Activated CD4-positive, CD25-positive, alpha-beta regulatory T cell treated with anti-CD3 and anti-CD28 coated beads, Interleukin-2, amount 50 U/mL, for 24 hours (primary cell): ENCODE data around the gene MAP3K4.

ENCODE experiments used
- ATAC-seq, 2 donors: fragments of 150-1000 bp; cut with Tn5 transposase; one replicate each; pipeline ENCODE4 v1.10.0; 2021; ENCODE audit warnings: mild to moderate bottlenecking in 1 of 2, moderate library complexity in 1 of 2

MAP3K4 gene

DNA sequence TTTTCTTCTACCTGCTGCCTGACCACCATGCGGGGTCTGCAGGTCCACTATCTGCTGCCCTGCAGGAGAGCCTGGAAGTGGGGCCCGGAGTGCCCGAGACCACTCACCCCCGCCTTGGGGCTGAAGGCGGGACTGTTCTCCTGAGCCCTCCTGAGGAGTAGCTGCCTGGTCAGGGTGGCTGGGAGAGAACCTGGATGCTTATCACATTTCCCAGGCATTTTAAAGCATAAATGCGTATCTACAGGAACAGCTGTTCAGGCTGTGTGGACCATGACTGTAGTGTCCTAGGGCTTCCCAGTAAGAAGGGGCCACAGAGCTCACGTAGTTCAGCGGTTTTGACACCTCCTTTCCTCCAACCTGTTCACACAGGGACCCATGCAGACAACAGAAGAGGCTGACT lies 159.0 kb downstream of the MAP3K4 start:
- no peak for ATAC-seq

- no peak for ATAC-seq
Measured at GRCh38 chr6:161151059-161151645, 159.6 kb downstream of the MAP3K4 start.

GRCh38 chr6:161151660-161152526 lies 160.3 kb downstream of the MAP3K4 start:
- no peak for ATAC-seq

- ATAC-seq, result no peak
Measured at GRCh38 chr6:161152527-161152862, 160.9 kb downstream of the MAP3K4 start.

GRCh38 chr6:161152907-161153662 lies 161.5 kb downstream of the MAP3K4 start:
- no peak for ATAC-seq

DNA sequence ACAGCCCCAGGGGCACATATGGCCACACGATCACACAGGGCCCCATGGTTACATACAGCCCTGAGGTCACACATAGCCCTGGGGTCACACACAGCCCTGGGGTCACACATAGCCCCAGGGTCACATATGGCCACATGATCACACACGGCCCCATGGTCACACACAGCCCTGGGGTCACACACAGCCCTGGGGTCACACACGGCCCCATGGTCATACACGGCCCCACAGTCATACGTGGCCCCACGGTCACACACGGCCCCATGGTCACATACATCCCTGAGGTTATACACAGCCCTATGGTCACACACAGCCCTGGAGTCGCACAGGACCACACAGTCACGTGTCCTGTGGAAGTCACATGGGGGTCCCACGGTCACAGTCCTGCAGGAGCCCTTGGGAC lies 162.2 kb downstream of the MAP3K4 start:
- ATAC-seq, result no peak

GRCh38 chr6:161154796-161155335 lies 163.3 kb downstream of the MAP3K4 start:
- no peak for ATAC-seq

GRCh38 chr6:161161121-161161520 lies 169.6 kb downstream of the MAP3K4 start:
- ATAC-seq, result no peak

DNA sequence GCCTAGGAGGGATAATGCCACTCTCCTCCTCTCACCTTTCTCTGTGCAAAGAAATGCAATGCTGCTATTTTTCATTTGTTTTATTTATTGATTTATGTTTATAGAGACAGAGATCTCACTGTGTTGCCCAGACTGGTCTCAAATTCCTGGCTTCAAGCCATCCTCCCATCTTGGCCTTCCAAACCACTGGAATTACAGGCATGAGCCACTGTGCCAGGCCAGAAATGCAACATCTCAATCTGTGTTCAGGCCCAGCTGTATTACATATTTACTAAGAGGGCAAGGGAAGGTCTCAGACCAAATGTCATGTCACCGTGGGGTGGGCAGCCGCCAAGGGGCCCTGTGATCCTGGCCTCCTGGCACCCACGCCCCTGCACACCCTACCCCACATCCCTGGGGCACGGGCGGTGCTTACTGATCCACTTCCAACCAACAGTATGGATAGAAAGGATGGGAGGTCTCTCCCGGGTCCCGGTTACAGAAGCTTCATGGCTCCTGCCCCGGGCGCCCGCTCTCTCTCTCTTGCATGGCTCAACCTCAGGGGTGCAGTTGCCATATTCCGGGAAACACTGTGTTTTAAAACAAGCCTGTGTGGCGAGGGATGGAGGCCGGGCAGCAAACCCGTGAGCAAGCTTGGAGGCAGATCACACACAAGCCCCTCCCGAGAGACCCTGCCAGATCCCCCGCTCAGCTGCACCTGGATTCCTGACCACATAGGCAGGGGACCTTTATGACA lies 170.5 kb downstream of the MAP3K4 start:
- ATAC-seq, result no peak

GRCh38 chr6:161162722-161163121 lies 171.2 kb downstream of the MAP3K4 start:
- no peak for ATAC-seq

DNA sequence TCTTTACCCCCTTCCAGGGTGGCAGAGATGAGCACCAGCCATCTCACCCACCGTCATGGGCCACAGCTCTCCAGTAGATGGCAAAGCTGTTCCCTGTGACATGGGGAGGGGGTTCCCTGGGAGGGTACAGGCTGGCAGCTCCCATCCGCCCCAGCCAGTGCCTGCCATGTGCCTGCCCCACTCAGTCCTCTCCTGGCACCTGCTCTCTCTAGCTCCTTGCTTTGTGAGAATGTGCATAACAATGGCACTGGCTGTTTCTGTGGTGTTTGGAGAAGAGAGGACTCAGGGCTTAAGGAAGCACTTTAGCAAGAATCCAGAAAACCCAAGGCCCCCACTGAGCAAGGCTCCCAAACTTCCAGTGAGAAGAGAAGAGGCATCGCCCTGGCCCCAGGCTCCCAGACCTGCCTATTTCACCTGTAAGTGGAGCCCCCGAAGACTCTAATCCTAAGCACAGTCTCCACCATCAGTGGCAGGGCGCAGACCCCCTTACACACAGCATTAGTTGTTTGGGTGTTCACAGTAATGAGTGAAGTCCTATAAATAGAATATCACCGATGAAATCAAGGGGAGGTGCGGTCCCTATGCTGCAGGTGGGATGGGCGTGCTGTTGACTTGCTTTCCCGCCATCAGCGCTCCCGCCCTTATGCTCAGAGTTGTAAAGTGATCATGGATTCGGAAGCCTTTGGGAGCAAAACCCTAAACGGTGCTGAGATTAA lies 172.1 kb downstream of the MAP3K4 start:
- ATAC-seq, result no peak

DNA sequence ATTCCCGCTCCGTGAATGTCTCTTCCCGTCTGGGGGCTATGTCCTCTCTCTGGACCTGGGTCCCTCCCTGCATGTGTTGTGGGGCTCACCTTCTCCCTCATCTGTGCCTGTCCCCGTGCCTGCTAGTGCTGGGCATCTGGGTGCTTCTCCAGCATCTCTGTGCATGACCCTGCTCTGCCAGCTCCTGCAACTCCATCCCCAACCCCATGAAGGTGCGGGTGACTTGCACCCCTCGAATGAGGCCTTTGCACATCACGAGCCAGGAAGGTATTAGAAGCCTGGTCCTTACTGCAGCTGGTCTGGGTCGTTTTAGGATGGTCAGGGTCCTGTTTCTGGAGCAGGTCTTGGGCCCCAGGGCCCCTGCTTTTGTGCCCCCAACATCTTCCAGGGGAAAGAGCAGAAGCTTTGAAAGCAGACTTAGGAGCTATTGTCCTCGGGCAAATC lies 172.6 kb downstream of the MAP3K4 start:
- ATAC-seq, result no peak

DNA sequence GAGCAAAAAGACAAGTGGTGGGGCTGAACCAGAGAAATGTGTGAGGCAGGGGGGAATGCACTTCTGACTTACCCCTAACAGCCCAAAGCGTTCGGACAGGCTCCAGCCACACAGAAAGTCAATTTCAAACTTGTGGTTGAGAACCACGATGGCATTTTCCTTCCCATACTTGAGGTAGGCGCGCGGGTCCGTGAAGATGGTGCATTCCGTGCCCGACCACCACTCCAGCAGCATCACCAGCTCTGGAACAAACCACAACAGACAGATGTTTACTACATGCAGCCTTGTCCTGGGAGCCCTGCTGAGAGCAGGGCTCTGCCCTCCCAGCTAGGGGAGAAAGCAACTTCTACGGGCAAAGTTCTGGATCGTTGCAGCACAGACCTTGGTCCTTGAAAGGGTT lies 174.6 kb downstream of the MAP3K4 start:
- no peak for ATAC-seq

- no peak for ATAC-seq
Measured at GRCh38 chr6:161166677-161167076, 175.1 kb downstream of the MAP3K4 start.
